HG02759 (cell line): ENCODE measurements around the gene PLCXD3.

Experiments
- ATAC-seq: cut with Tn5 transposase; IDR thresholded peaks from one replicate; pipeline ENCODE4 v1.9.1; 2021; ENCODE audit warnings: mild to moderate bottlenecking, moderate library complexity; ENCODE audit not compliant: unreplicated experiment

Gene PLCXD3

DNA sequence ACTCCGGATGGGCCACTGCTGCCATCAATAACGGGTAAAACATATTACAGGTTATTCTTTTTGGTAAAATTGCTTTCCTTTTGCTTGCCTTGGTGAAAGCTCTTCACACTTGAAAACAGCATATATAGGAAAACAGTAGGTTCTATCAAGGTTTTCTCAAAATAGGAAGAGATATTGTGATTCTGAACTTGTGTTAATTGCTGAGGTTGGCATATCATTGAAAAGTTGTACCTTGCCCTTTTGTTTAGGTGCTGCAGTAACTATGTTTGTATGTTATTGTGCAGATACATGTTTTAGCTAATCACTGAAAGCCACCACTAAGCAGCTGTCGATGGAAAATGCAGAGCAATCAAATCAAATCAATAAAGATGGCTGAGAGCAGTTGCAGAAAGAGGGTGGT, 219.1 kb downstream of the PLCXD3 start:
- ATAC-seq = no peak

DNA sequence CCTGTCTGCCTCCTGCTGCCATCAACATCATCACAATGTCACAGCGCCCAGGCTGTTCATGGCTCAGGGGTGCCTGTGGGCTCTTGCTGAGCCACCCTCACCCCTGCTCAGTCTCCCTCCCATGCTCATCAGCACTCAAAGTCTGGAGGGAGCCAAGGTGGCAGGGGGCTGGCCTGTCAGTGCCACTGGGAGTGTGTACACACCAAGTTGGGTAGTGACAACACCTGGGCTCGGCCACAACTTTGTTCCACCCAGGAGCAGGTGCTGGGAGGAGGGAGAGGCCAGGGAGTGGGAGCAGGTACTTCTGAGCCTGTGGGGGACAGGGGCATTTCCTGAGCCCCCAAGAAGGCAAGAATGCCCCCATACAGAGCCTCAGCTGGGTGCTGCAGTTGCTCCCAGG, 219.6 kb downstream of the PLCXD3 start:
- ATAC-seq = no peak

DNA sequence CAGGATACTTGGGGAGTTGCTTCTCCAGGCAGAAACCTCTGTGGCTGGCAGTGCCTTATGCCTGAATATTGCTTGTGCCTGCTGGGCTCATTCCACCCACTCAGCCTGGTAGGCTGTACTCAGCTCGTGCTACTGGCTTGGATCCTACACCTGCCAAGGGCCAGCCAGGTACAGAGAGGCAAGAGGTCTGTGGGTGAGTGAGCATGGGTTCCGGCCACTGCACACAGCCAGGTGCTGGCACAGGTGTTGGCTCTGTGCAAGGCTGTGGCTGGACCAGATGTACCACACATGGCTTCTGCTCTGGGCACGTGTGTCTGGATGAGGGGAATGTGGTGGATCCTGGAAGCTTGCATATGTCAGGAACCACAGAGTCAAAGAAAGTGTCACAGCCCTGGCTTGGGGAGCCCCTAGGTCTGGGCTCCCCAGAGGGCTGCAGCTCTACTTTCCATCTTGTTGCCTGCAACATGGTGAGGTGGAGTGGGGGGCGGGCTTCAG, 220.4 kb downstream of the PLCXD3 start:
- no peak for ATAC-seq

GRCh38 chr5:41286696-41287095, 223.7 kb downstream of the PLCXD3 start:
- ATAC-seq = no peak

DNA sequence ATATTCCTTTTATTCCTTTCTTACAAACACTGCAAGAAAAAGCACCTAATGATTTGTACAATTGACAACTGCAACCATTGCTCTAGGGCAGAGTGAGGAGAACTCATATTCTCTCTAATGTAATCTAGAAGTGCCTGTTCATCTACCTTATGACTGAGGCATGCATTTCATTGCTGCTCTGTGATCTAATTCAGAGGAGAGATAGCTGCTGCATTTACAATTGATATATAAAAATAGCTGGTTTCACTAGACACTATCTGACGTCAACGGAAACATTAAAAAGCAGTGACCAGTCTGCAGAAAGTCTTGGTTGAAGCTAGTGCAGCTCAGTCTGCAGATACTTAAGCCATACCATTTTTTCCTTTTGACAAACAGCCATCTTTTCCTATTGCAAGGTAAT, 224.2 kb downstream of the PLCXD3 start:
- no peak for ATAC-seq

DNA sequence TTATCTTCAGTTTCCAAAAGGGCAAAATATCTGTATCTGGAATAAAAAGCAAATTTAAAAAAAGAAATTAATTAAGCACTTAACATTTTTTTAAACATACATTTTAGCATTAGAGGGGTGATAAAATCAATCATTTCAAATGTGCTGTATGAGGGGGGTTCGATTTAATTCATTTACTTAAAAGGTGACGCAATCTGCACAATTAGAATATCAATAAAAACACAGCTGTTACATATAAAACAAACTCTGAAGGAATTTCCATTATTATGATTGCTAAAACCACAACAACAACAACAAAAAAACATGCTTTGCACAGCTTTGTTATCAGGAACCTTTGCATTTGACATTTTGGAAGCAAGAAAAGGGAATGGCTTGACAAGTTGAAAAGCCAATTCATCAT, 225.5 kb downstream of the PLCXD3 start:
- no peak for ATAC-seq

- ATAC-seq = no peak
Measured at GRCh38 chr5:41281215-41281810, 229.1 kb downstream of the PLCXD3 start.

- no peak for ATAC-seq
Measured at GRCh38 chr5:41279040-41279439, 231.4 kb downstream of the PLCXD3 start.

DNA sequence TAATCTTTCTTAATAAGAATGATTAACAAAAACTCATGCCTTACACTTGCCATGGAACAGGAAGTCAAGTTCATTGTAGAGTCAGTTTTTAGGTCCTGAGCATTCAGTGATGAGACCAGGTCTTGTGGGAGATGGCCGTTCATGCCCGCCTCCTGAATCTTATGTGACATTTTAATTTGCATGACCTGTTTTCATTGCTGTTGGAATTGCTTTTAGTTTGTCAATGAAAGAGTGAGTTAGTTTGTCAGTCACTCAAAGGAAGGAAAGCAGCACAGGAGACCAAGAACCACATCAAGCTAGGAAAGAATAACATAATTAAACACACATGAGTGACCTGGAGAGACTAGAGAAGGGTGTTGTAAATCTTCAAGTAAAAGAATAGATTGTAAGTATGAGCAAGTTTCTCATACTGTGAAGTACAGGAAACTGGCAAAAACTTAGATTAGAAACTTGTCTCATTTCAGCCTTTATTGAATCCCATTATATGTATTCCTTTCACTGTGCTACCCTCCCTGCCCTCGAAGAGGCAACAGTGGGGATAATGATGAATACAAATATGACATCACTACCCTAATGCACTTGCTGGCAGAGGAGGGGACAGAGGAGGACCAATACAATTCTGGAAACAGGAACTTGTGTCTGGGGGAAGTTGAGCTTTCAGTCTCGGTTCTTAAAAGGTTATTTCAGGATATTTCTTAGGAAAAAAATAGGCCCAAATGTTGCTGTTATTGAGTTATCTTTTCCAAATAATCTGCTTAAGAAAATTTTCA, 232.7 kb downstream of the PLCXD3 start:
- ATAC-seq = no peak

DNA sequence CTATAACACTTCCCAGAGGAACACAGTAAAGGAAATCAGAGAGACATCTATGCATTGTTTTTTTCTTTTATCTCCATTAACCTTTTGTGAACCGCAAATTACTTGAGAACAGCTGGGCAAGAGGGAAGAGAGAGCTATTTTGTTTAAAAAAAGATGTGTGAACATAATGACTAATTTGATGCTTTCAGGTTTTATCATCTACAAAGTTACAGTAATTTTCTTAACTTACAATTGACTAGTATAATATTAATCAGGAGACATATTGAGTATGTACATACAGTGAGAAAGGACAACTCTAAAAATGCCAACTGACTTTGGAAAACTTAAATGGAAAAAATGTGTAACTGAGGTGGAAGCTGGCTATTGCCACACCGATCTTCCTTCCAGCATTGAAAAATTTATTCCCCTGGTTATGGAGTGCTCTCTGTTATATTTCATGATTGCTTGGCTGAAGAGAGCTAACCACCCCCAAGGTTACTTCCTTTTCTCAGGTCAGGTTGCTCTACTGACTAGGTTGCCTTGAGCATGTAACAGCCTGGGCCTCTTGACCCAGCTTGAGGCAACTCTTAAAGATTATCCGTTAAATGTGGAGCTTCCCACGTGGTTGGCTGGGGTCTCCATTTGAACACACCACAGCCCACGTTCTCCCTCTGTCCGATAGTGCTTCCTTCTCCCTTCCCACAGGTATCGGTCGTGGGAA, 234.4 kb downstream of the PLCXD3 start:
- peak; percentile 71 for ATAC-seq

DNA sequence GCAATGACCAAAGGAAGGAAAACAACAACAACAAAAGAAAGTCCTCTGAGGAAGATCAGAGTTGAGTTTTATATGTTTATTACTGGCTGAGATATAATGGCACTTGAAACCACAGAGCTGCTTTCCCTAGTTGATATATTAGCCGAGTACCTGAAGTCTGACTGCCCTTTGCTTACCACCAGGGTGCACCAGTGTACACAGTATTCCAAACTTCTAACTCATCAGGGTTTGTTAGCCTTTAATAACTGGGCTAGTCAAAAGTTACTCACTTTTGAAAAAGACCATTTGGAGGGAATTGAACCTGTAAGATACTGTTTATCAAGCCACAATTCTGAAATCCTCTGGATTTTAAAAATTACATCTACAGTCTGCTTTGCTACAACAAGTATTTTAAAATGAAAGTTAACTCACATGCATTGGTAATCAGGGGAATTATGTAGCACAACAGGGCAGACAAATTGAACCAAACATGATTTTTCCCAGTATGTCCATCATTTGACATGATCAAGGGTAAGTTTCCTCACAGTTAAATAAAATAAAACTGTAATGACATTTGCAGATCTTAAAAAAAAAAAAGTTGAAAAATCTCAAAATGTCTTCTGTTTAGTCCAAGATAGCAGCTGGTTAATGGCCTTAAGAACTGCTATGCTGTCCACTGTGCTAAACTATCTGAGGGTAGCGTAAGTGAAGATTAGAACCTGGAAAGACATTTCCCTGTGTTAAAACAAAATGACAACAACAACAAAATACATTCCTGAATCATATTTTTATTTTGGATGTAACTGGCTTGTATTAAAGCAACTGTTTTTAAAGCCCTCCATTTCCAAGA, 239.8 kb downstream of the PLCXD3 start:
- peak; percentile 86 for ATAC-seq

DNA sequence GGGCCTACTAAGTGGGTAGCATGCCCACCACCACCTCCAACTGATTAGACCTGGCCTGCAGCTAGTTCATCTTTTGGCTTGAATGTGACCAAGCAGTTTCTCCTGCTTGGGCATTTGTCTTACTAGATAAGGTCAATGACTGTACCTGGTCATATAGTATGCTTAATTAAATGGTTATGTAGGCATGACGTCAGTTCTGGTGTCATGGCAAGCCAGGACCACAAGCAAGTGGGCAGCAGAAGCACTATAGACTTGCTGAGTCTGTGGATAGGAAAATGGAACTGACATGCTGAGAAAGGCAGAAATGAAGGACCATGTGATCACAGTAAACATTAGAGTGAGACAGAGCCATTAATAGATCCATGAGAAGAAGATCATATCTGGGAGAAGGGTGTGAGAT, 241.5 kb downstream of the PLCXD3 start:
- no peak for ATAC-seq

- no peak for ATAC-seq
Measured at GRCh38 chr5:41266377-41266776, 244.0 kb downstream of the PLCXD3 start.

DNA sequence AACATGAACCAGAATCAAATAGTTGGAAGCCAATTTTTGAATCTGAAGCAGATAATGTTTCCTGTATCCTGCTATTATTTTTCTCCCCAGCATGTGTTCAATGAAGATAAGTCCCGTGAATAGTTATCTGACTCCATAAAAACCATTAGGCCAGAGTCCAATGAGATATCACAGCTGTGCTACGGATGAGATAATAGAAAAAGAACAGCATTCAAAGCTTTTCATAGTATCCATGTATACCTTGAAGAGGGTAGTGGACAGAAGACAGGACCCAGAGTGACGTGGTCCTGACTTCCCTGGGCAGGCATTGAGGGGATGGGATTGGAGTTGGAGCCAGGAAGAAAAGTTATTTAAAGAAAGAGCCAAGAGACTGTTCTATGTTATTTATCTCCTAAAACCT, 246.4 kb downstream of the PLCXD3 start:
- no peak for ATAC-seq

DNA sequence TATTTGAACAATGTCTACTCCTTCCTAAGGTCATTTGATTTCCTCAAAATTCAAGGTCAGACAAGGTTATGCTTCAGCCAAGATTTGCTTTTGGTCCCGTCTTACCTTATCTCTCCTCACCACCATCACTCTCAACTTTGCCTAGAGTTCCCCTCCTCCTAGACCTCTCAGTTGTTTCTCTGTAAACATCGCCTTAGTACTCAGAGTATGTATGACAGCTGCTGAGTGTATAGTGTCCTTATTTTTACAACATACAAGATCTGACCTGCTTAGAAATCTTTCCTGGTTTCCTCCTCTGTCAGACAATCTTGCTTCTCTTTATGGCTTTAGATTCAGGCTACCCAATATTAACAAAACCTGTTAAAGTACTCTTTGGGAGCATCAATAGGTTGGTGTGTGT, 247.1 kb downstream of the PLCXD3 start:
- no peak for ATAC-seq
